ENCODE results near the gene KAZALD1. TPM values are rescaled to one million over a fixed set of nuclear protein-coding genes. Genes with fewer than 3 reads are reported as not detected.

KAZALD1 gene
- total and polyA plus RNA-seq, 2 donors (not counting 1 experiment from before 2014, with no cell fraction given), result 0.34 to 0.37 TPM

DNA sequence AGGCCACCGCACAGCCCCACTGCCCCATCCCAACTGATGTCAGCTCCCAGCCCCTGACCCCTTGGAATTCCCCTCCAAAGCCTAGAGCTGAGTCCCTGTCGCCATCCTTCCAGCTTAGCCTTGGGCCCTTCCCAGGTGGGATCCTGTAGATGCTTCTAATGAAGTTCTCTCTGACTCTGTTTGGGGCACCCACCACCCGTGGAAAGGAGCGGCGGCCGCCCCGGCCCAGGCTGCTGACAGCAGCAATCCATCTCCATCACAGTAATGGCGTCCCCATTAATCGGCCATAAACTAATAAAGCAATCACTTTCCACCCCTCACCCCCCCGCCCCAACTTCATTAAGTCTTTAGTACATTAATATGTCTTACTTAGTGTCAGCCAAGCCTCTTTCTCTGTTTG is 25.6 kb downstream of the KAZALD1 start:
- no peaks in the 10 kb centered on the region for H3K9me3 Mint-ChIP-seq (ENCODE audit: insufficient read depth)
- Histone ChIP-seq H3K79me2 (ENCODE audit: control insufficient read depth, insufficient read depth, low read length) (no peaks in the 10 kb centered on the region), H3K4me1 (ENCODE audit: control insufficient read depth in 2 of 2, insufficient read depth in 2 of 2, low read length in 2 of 2) (no peaks in the 10 kb centered on the region), H3K36me3 (replicated peaks in 1 of 2; ENCODE audit: control extremely low read depth in 1 of 2, control insufficient read depth in 1 of 2, extremely low read depth in 1 of 2, insufficient read depth in 2 of 2, low read length in 1 of 2) (no peaks in the 10 kb centered on the region), H3K9ac (ENCODE audit: low read length) (no peak overlapping the region), H3K4me3 (ENCODE audit: control extremely low read depth in 1 of 5, extremely low read depth in 1 of 5, insufficient read depth in 1 of 5, low read depth in 2 of 5, low read length in 4 of 5) (no peak overlapping the region), H3K9me3 (ENCODE audit: control extremely low read depth in 1 of 3, control insufficient read depth in 2 of 3, insufficient read depth in 1 of 3, low read length in 2 of 3) (no peaks in the 10 kb centered on the region), H3K27me3 (replicated peaks in 1 of 4; ENCODE audit: control extremely low read depth in 1 of 4, control insufficient read depth in 3 of 4, insufficient read depth in 4 of 4, low read length in 3 of 4) (peaks cover 0 to 72% (median 10%) of the 10 kb centered on the region in 4 experiments), H2AFZ (ENCODE audit: insufficient read depth, low read depth, low read length, poor library complexity, severe bottlenecking) (no peak overlapping the region), H3K4me2 (replicated peaks; ENCODE audit: low read depth, low read length, poor library complexity, severe bottlenecking) (no peak overlapping the region), H4K20me1 (ENCODE audit: control insufficient read depth, insufficient read depth, low read length, poor library complexity, severe bottlenecking) (no peaks in the 10 kb centered on the region), H3K27ac (ENCODE audit: low read length in 2 of 2) (no peak overlapping the region)
- 75% methylated on average over 2 of the region's 10 CpGs for WGBS (ENCODE audit: insufficient coverage)
- no peak for ATAC-seq (ENCODE audit: low read depth)
- H3K27ac Mint-ChIP-seq, result no peak overlapping the region
- peaks cover 67% of the 10 kb centered on the region for H3K27me3 Mint-ChIP-seq
- H3K4me1 Mint-ChIP-seq, result no peaks in the 10 kb centered on the region
- intact Hi-C loops (cut with micrococcal nuclease), result no loop called here
- POLR2A ChIA-PET, result no interaction called here
- no peak for DNase-seq
- no peak for TF ChIP-seq EZH2 (IDR thresholded peaks at IDR 0.05; ENCODE audit: borderline replicate concordance, insufficient read depth, low read depth, low read length, poor library complexity, severe bottlenecking)
- TF ChIP-seq, protein P1, sequence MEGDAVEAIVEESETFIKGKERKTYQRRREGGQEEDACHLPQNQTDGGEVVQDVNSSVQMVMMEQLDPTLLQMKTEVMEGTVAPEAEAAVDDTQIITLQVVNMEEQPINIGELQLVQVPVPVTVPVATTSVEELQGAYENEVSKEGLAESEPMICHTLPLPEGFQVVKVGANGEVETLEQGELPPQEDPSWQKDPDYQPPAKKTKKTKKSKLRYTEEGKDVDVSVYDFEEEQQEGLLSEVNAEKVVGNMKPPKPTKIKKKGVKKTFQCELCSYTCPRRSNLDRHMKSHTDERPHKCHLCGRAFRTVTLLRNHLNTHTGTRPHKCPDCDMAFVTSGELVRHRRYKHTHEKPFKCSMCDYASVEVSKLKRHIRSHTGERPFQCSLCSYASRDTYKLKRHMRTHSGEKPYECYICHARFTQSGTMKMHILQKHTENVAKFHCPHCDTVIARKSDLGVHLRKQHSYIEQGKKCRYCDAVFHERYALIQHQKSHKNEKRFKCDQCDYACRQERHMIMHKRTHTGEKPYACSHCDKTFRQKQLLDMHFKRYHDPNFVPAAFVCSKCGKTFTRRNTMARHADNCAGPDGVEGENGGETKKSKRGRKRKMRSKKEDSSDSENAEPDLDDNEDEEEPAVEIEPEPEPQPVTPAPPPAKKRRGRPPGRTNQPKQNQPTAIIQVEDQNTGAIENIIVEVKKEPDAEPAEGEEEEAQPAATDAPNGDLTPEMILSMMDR (IDR thresholded peaks at IDR 0.05), result no peak
- CTCF ChIA-PET, result interaction anchor here (1.2 to 5.8 kb wide), 3 partner anchors 10 to 55 kb away, joined by 4 to 27 read pairs (median 5); no protein-coding TSS in a partner anchor
- H3K4me3 Mint-ChIP-seq, result no peak overlapping the region

DNA sequence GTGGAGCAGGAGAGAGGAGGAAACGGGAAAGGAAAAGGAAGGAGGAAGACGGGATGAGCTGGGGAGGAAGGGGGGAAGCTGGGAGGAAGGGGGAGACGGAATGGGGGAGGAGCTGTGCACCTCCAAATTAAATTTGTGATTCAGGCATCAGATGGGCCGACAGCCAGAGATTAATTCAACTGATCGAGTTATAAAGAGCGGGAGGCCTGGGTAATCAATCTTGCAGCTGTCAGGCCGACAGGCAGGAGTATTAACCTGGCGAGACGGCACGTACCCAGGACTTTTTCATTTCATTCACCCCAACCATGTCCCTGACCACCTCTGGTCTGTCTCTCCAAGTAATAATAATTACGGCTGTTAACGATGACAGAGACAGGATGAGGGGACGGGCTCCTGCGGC is 26.2 kb downstream of the KAZALD1 start:
- Histone ChIP-seq H3K4me2 (replicated peaks; ENCODE audit: low read depth, low read length, poor library complexity, severe bottlenecking) (no peak overlapping the region), H2AFZ (ENCODE audit: insufficient read depth, low read depth, low read length, poor library complexity, severe bottlenecking) (no peak overlapping the region), H3K4me1 (ENCODE audit: control insufficient read depth in 2 of 2, insufficient read depth in 2 of 2, low read length in 2 of 2) (no peaks in the 10 kb centered on the region), H3K79me2 (ENCODE audit: control insufficient read depth, insufficient read depth, low read length) (no peaks in the 10 kb centered on the region), H3K36me3 (replicated peaks in 1 of 2; ENCODE audit: control extremely low read depth in 1 of 2, control insufficient read depth in 1 of 2, extremely low read depth in 1 of 2, insufficient read depth in 2 of 2, low read length in 1 of 2) (no peaks in the 10 kb centered on the region), H3K9ac (ENCODE audit: low read length) (no peak overlapping the region), H3K4me3 (ENCODE audit: control extremely low read depth in 1 of 5, extremely low read depth in 1 of 5, insufficient read depth in 1 of 5, low read depth in 2 of 5, low read length in 4 of 5) (no peak overlapping the region), H3K27me3 (replicated peaks in 1 of 4; ENCODE audit: control extremely low read depth in 1 of 4, control insufficient read depth in 3 of 4, insufficient read depth in 4 of 4, low read length in 3 of 4) (peaks cover 0 to 72% (median 10%) of the 10 kb centered on the region in 4 experiments), H4K20me1 (ENCODE audit: control insufficient read depth, insufficient read depth, low read length, poor library complexity, severe bottlenecking) (no peaks in the 10 kb centered on the region), H3K9me3 (ENCODE audit: control extremely low read depth in 1 of 3, control insufficient read depth in 2 of 3, insufficient read depth in 1 of 3, low read length in 2 of 3) (no peaks in the 10 kb centered on the region), H3K27ac (ENCODE audit: low read length in 2 of 2) (no peak overlapping the region)
- ChIA-PET POLR2A (no interaction called here), CTCF (interaction anchor here (0.6 to 5.8 kb wide), 4 partner anchors 9 to 54 kb away, joined by 3 to 27 read pairs (median 4); no protein-coding TSS in a partner anchor)
- no peaks in the 10 kb centered on the region for H3K9me3 Mint-ChIP-seq (ENCODE audit: insufficient read depth)
- H3K27me3 Mint-ChIP-seq, result peaks cover 65% of the 10 kb centered on the region
- TF ChIP-seq, protein P1 (IDR thresholded peaks at IDR 0.05), result no peak
- TF ChIP-seq EZH2 (IDR thresholded peaks at IDR 0.05; ENCODE audit: borderline replicate concordance, insufficient read depth, low read depth, low read length, poor library complexity, severe bottlenecking), result no peak
- 18% methylated on average over 10 of the region's 14 CpGs for WGBS (ENCODE audit: insufficient coverage)
- no peaks in the 10 kb centered on the region for H3K4me1 Mint-ChIP-seq
- no peak for ATAC-seq (ENCODE audit: low read depth)
- intact Hi-C loops (cut with micrococcal nuclease), result no loop called here
- H3K4me3 Mint-ChIP-seq, result no peak overlapping the region
- no peak overlapping the region for H3K27ac Mint-ChIP-seq
- no peak for DNase-seq

Measured in B cell (primary cell).